H9 (cell line): ENCODE data around the gene GIPC1. TPM values are rescaled to one million over a fixed set of nuclear protein-coding genes. Genes with fewer than 3 reads are reported as not detected.

Experiments
- DNase-seq: peaks from one replicate; pipeline ENCODE4 v3.0.0-alpha.2; 2017
- H2AFZ ChIP-seq: one replicate; pipeline ENCODE4 v1.6.1; 2013; ENCODE audit warnings: mild to moderate bottlenecking, low read length, control low read depth, moderate library complexity
- H2AK5ac ChIP-seq: 2 replicates; pipeline ENCODE4 v1.6.1; 2013; ENCODE audit warnings: low read length, control low read depth, mixed read lengths; ENCODE audit not compliant: insufficient read length
- H2BK120ac ChIP-seq: one replicate; pipeline ENCODE4 v1.6.1; 2013; ENCODE audit warnings: low read depth, mild to moderate bottlenecking, low read length, control low read depth, inconsistent platforms; ENCODE audit not compliant: poor library complexity, severe bottlenecking
- H2BK12ac ChIP-seq: 2 replicates; pipeline ENCODE4 v1.6.1; 2013; ENCODE audit warnings: low read length, control low read depth, mixed read lengths, low read depth; ENCODE audit not compliant: insufficient read length
- H2BK15ac ChIP-seq: 2 replicates; pipeline ENCODE4 v1.6.1; 2013; ENCODE audit warnings: low read depth, low read length, control low read depth
- H2BK20ac ChIP-seq: one replicate; pipeline ENCODE4 v1.6.1; 2013; ENCODE audit warnings: low read depth, mild to moderate bottlenecking, low read length, control low read depth, inconsistent platforms; ENCODE audit not compliant: poor library complexity, severe bottlenecking
- H2BK5ac ChIP-seq: 2 replicates; pipeline ENCODE4 v1.6.1; 2013; ENCODE audit warnings: low read length, control low read depth, mixed read lengths; ENCODE audit not compliant: insufficient read length
- H3K14ac ChIP-seq: 2 replicates; pipeline ENCODE4 v1.6.1; 2013; ENCODE audit warnings: low read length, control low read depth; ENCODE audit not compliant: insufficient read depth
- H3K18ac ChIP-seq: 2 replicates; pipeline ENCODE4 v1.6.1; 2013; ENCODE audit warnings: low read depth, mild to moderate bottlenecking, mixed read lengths, low read length, control low read depth; ENCODE audit not compliant: insufficient read length
- H3K23ac ChIP-seq: 2 replicates; pipeline ENCODE4 v1.6.1; 2013; ENCODE audit warnings: low read length, control low read depth, mixed read lengths, low read depth; ENCODE audit not compliant: insufficient read length
- H3K23me2 ChIP-seq: 2 replicates; pipeline ENCODE4 v1.6.1; 2013; ENCODE audit warnings: low read depth, mild to moderate bottlenecking, mixed read lengths, low read length, control low read depth; ENCODE audit not compliant: insufficient read length, poor library complexity, severe bottlenecking
- H3K27ac ChIP-seq: 2 replicates; pipeline ENCODE4 v1.5.1; 2013; ENCODE audit warnings: low read length, control low read depth, mixed read lengths, low read depth; ENCODE audit not compliant: insufficient read length
- H3K27me3 ChIP-seq: 2 replicates; pipeline ENCODE4 v1.6.1; 2013; ENCODE audit warnings: low read length, control low read depth, inconsistent platforms; ENCODE audit not compliant: insufficient read depth
- H3K4ac ChIP-seq: 2 replicates; pipeline ENCODE4 v1.6.1; 2013; ENCODE audit warnings: low read depth, mild to moderate bottlenecking, control low read depth, inconsistent platforms, low read length, moderate library complexity
- H3K4me1 ChIP-seq: 2 replicates; pipeline ENCODE4 v1.6.1; 2013; ENCODE audit warnings: low read length, control low read depth, inconsistent platforms; ENCODE audit not compliant: insufficient read depth
- H3K4me2 ChIP-seq: 2 replicates; pipeline ENCODE4 v1.6.1; 2013; ENCODE audit warnings: low read length, control low read depth, mixed read lengths; ENCODE audit not compliant: insufficient read length, insufficient read depth
- H3K56ac ChIP-seq: 2 replicates; pipeline ENCODE4 v1.6.1; 2013; ENCODE audit warnings: low read depth, mild to moderate bottlenecking, mixed read lengths, low read length, control low read depth; ENCODE audit not compliant: insufficient read length
- H3K79me1 ChIP-seq: 2 replicates; pipeline ENCODE4 v1.6.1; 2013; ENCODE audit warnings: low read depth, mild to moderate bottlenecking, moderate library complexity, low read length, control low read depth, inconsistent platforms; ENCODE audit not compliant: insufficient read depth, poor library complexity, severe bottlenecking
- H3K79me2 ChIP-seq: 2 replicates; pipeline ENCODE4 v1.6.1; 2013; ENCODE audit warnings: low read length, control low read depth, inconsistent platforms; ENCODE audit not compliant: insufficient read depth
- H3K9ac ChIP-seq: 2 replicates; pipeline ENCODE4 v1.6.1; 2013; ENCODE audit warnings: low read length, control low read depth, mixed read lengths; ENCODE audit not compliant: insufficient read length; ENCODE audit errors: extremely low read depth
- H3K9me3 ChIP-seq: one replicate; pipeline ENCODE4 v1.6.1; 2013; ENCODE audit warnings: low read depth, low read length, inconsistent platforms; ENCODE audit not compliant: control insufficient read depth
- H3T11ph ChIP-seq: one replicate; pipeline ENCODE4 v1.6.1; 2013; ENCODE audit warnings: mild to moderate bottlenecking, low read length, control low read depth, inconsistent platforms
- H4K20me1 ChIP-seq: one replicate; pipeline ENCODE4 v1.6.1; 2013; ENCODE audit not compliant: control insufficient read depth, insufficient read length, insufficient read depth
- H4K5ac ChIP-seq: 2 replicates; pipeline ENCODE4 v1.6.1; 2013; ENCODE audit warnings: low read depth, mild to moderate bottlenecking, mixed read lengths, low read length, control low read depth; ENCODE audit not compliant: insufficient read length
- H4K8ac ChIP-seq: replicated peaks from 2 replicates; pipeline ENCODE4 v1.6.1; 2013; ENCODE audit warnings: low read length, control low read depth, mixed read lengths, low read depth; ENCODE audit not compliant: insufficient read length
- H4K91ac ChIP-seq: 2 replicates; pipeline ENCODE4 v1.6.1; 2013; ENCODE audit warnings: low read depth, mild to moderate bottlenecking, moderate library complexity, mixed read lengths, low read length, control low read depth; ENCODE audit not compliant: insufficient read length
- H3K27ac Mint-ChIP-seq, 3 experiments: 2 replicates in 2 of 3; 3 replicates in 1 of 3; pipeline ENCODE4 v1.8.0; 2020 to 2021; ENCODE audit warnings: mixed read lengths in 3 of 3, mild to moderate bottlenecking in 1 of 3, moderate library complexity in 1 of 3
- H3K27me3 Mint-ChIP-seq: 2 replicates; pipeline ENCODE4 v1.8.0; 2021; ENCODE audit warnings: low read depth, mild to moderate bottlenecking, moderate library complexity, mixed read lengths
- H3K36me3 Mint-ChIP-seq, 3 experiments: 2 replicates in 2 of 3; 3 replicates in 1 of 3; pipeline ENCODE4 v1.8.0; 2020 to 2021; ENCODE audit warnings: low read depth in 3 of 3, mixed read lengths in 3 of 3; ENCODE audit not compliant: insufficient read depth in 1 of 3
- H3K4me1 Mint-ChIP-seq, 2 experiments: 2 replicates each; pipeline ENCODE4 v1.8.0; 2020; ENCODE audit warnings: mixed read lengths in 2 of 2
- H3K4me3 Mint-ChIP-seq, 2 experiments: 2 replicates in 1 of 2; 3 replicates in 1 of 2; pipeline ENCODE4 v1.8.0; 2020 to 2021; ENCODE audit warnings: mild to moderate bottlenecking in 2 of 2, mixed read lengths in 2 of 2, moderate library complexity in 1 of 2
- H3K9me3 Mint-ChIP-seq, 2 experiments: 2 replicates in 1 of 2; 3 replicates in 1 of 2; pipeline ENCODE4 v1.8.0; 2020; ENCODE audit warnings: mild to moderate bottlenecking in 2 of 2, mixed read lengths in 2 of 2, moderate library complexity in 1 of 2
- WGBS: extraction: QIAGEN DNeasy Blood & Tissue Kit; methylation state at CpG from one replicate; pipeline ENCODE4 v1.1.7; 2013; ENCODE audit warnings: missing lambda C conversion rate, low lambda C conversion rate, mixed read lengths; ENCODE audit not compliant: insufficient read length; ENCODE audit errors: extremely low coverage; 5-methylcytosine and 5-hydroxymethylcytosine counted together
- total RNA-seq: library from RNA; stranded (reverse); gene quantifications from 2 replicates; pipeline ENCODE4 v1.2.1, GENCODE V29; 2021
- TF ChIP-seq, protein P1 (sequence below): fragments of 200-600 bp; sonication (generic); conservative IDR thresholded peaks from 3 replicates; pipeline ENCODE4 v1.8.0; 2021; ENCODE audit warnings: antibody characterized with exemption, mild to moderate bottlenecking

GIPC1 gene
- total RNA-seq, 1 experiment from 2014 or later, result 70.6 TPM

DNA sequence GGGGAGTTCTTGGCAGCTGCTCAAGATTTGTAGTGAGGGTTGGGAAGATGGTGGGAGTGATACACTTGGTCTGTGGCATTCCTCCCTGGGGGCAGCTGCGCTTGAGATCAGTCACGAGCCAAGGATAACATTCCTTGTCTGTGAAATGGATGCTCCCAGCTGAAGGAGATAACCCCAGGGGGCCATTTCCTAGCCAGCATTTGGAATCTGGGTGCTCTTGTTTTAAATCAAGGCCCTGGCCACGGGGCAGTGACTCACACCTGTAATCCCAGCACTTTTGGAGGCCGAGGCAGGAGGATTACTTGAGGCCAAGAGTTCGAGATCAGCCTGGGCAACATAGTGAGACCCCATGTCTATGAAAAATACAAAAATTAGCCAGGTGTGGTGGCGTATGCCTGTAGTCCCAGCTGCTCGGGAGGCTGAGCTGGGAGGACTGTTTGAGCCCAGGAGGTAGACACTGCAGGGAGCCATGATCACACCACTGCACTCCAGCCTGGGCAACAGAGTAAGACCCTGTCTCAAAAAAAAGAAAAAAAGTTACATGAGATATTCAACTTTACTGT is 58.3 kb downstream of the GIPC1 start:
- no peak for DNase-seq
- no peak overlapping the region for H3K18ac ChIP-seq
- H3K4me2 ChIP-seq, result no peak overlapping the region
- H3K4ac ChIP-seq, result no peak overlapping the region
- H3K27me3 Mint-ChIP-seq, result no peaks in the 10 kb centered on the region
- no peak overlapping the region for H2BK12ac ChIP-seq
- H3K9me3 Mint-ChIP-seq, result no peaks in the 10 kb centered on the region
- TF ChIP-seq, protein P1, sequence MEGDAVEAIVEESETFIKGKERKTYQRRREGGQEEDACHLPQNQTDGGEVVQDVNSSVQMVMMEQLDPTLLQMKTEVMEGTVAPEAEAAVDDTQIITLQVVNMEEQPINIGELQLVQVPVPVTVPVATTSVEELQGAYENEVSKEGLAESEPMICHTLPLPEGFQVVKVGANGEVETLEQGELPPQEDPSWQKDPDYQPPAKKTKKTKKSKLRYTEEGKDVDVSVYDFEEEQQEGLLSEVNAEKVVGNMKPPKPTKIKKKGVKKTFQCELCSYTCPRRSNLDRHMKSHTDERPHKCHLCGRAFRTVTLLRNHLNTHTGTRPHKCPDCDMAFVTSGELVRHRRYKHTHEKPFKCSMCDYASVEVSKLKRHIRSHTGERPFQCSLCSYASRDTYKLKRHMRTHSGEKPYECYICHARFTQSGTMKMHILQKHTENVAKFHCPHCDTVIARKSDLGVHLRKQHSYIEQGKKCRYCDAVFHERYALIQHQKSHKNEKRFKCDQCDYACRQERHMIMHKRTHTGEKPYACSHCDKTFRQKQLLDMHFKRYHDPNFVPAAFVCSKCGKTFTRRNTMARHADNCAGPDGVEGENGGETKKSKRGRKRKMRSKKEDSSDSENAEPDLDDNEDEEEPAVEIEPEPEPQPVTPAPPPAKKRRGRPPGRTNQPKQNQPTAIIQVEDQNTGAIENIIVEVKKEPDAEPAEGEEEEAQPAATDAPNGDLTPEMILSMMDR, result no peak
- H3K4me1 Mint-ChIP-seq, result peaks cover 12 to 13% of the 10 kb centered on the region in 2 experiments
- H3K23ac ChIP-seq, result no peak overlapping the region
- no CpG with 5 or more reads among the region's 7 CpGs for WGBS
- no peak overlapping the region for H3K27ac Mint-ChIP-seq
- no peaks in the 10 kb centered on the region for H3K27me3 ChIP-seq
- peaks cover 4% of the 10 kb centered on the region for H3K79me1 ChIP-seq
- H2AK5ac ChIP-seq, result no peak overlapping the region
- H3K79me2 ChIP-seq, result peaks cover 5% of the 10 kb centered on the region; the same call in 1 of the 2 replicates
- no peak overlapping the region for H4K5ac ChIP-seq
- H4K91ac ChIP-seq, result no peak overlapping the region
- H3K27ac ChIP-seq, result no peak overlapping the region
- no peaks in the 10 kb centered on the region for H3K4me1 ChIP-seq
- no peak overlapping the region for H2BK5ac ChIP-seq
- no peak overlapping the region for H4K8ac ChIP-seq
- no peak overlapping the region for H3T11ph ChIP-seq
- H2BK20ac ChIP-seq, result no peak overlapping the region
- H3K36me3 Mint-ChIP-seq, result peaks cover 7 to 18% (median 9%) of the 10 kb centered on the region in 3 experiments; a peak in 6 of 7 replicates
- H3K56ac ChIP-seq, result no peak overlapping the region
- H3K4me3 Mint-ChIP-seq, result no peak overlapping the region
- H3K23me2 ChIP-seq, result peaks cover 7% of the 10 kb centered on the region
- no peak overlapping the region for H2BK120ac ChIP-seq
- H4K20me1 ChIP-seq, result no peaks in the 10 kb centered on the region
- no peak overlapping the region for H2BK15ac ChIP-seq
- no peaks in the 10 kb centered on the region for H3K9me3 ChIP-seq
- H3K14ac ChIP-seq, result no peak overlapping the region
- no peak overlapping the region for H3K9ac ChIP-seq
- H2AFZ ChIP-seq, result no peak overlapping the region
